ENCODE measurements around the gene ZSCAN22.

The ZSCAN22 gene

DNA sequence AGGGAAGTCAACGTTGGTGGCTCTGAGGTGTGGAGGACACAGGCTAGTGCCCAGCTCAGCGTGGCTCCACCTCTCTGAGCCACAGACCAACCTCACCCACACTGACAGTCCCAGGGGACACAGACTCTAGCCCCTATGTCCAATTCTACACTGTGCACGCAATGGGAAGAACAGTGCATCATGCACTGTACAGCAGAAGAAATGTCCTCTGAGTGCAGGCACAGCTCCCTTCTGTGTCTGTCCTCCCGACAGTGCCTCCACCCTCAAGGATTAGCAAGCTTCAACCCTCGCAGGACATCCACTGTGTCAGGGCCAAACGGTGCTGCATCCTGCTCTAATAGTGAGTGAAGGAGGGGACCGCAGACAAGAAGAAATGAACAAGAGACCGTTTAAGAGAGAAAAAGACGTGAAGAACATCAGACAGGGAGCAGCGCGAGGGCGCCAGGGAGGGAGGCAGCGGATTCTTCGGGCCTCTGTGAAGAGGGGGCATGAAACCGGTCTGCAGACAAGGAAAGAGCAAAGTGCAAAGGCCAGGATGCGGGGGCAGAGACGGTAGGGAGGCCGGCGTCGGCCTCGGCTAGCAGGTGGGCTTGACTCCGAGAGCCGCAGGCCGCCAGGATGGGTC, 53.4 kb downstream of the ZSCAN22 start:
- FAIRE-seq: no peak

DNA sequence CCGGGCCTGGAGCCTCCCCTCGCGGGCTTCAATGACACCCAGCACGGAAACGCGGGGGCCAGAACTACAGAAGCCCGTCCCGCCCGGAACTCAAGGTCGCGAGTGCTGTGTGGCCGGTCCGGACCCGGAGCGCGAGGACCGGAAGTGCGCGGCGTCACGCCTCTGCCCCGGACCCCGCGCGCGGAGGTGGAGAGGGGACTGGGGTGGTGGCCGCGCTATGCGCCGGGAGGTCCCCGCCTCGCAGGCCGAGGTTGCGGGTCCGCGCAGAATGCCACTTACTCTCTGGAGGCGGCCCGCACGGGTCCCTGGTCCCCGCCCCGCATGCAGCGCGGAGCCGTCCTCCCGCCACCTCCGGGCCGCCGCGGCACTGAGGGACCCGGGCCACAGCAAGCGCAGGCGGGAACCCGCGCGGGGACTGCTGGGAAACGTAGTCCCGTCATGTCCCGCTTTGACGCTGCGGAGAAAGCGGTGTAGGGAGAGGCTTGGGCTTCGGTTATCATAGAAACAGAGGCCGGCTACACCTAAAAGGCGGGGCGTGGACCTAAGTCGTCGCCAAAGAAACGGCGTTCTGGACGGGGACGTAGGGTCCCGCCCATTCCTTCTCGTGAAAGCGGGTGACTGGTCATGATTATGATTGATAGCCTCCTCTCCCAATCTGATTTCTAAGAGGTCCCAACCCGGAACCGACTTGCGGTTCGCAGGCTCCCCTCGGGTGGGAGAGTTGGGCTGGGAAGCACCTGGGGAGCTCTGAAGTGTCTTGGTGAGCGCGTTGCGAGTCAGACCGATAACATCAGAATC, 54.1 kb downstream of the ZSCAN22 start, which contains the start of gene ZNF837:
Gene ZNF837 (minus strand): TSS at position 369 of the 798 bp plus-strand sequence. CDS start 11,698 bp downstream, outside the sequence.
- peak; percentile 97 for FAIRE-seq

DNA sequence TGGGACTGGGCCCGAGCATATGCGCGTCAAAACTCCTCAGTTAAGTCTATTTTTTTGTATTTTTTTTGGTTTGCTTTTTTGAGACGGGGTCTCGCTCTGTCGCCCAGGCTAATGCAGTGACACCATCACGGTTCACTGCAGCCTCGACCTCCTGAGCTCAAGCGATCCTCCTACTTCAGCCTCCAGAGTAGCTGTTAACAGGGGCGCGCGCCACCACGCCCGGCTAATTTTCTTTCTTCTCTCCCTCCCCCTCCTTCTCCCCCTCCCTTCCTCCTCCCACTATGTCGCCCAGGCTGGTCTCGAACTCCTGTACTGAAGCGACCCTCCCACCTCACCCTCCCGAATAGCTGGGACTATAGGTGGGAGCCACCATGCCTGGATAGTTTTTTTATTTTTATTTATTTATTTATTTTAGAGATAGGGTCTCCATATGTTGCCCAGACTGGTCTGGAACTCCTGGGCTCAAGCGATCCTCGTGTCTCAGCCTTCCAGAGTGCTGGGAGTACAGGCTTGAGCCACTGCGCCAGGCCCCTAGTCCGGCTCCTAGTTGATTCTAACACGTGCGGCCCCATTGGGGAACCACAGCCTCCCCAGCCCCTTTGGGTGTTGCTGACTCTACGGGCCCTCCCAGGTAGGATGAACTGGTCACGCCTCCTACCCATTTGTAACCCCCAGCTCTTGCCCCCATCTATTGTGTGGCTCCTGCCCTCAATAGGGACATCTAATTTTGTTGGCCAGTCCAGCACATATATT, 54.8 kb downstream of the ZSCAN22 start:
- no peak for FAIRE-seq

DNA sequence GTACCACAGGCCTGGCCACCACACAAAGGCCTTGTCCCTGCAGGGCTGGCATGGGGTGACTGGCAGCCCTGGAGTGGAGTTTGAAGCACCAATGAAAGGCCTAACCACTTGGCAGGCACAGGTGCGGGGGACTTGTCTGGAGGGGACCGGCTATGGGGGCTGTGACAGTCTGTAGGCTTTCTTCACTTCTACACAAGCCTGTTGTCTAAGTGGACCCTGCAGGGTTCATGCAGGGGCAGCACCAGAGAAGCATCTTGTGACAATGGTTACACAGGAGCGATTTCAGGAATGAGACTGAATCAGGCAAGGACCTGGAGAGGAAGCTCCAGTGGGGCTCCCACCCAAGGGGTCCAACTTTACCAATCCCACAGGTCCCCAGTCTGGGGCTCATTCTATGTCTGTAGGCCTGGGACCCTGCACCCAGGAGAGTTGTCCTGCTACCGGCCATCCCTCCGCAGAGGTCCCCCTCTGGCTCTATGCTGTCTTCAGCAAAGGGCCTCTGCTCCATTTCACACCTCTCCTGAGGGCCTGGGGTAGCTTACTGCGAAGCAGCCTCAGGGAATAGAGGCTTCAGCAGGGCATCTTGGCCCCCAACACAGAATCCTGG, 56.3 kb downstream of the ZSCAN22 start:
- no peak for FAIRE-seq

DNA sequence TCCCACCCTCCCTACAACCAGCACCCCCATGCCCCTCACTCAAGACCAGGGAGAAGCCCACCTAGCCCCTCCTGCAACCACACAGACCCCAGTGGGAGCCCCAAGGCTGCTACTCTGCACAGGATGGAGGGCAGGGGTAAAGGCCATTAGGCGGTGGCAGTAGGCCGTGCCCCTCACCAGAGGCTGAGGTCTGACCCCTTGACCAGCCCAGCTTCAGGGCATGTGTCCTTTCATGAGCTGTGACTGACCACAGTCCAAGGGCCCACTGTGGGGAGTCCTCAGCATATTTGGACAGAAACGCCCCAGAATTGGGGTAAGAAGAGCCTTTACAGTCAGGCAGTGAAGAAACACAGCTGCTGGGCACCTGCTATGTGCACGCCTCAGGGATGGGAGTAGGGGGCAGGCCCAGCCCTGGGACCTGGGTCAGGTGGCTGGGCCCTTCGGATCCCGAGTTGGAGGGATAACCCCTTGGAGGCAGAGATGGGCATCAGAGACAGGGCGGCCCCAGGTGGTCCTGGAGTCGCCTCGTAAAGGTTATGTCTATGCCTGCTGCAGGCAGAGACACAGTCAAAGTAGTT, 58.6 kb downstream of the ZSCAN22 start:
- FAIRE-seq: no peak

DNA sequence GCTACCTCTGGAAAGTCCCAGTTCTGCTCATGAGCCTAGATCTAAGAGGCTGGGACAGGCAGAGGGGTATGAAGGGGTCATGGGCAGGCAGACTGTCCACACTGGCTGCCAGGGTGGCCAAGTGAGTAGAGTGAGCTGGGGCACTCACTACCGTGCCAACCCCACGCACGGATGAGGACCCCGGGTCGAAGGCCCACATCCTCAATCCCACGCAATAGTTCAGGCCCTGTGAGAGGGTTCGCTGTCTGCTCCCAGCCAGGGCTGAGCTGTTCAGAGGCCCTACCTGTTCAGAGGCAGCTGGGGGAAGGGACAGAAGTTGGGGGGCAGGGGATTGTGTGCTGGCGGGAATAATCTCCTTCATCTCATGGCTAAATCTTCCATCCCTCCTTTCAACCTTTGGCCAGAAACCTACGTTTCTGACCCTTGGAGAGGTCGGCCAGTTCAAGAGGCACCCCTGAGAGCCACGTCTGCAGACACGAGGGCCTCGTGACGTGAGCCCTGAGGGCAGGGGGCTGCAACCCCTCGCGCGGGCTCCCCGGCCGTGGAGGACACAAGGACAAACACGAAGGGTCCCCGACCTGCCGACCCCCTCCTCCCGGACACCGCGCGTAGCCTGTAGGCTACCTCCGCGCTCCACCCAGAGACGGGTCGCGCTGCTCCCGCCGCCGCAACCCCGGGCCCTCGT, 59.2 kb downstream of the ZSCAN22 start:
- no peak for FAIRE-seq

DNA sequence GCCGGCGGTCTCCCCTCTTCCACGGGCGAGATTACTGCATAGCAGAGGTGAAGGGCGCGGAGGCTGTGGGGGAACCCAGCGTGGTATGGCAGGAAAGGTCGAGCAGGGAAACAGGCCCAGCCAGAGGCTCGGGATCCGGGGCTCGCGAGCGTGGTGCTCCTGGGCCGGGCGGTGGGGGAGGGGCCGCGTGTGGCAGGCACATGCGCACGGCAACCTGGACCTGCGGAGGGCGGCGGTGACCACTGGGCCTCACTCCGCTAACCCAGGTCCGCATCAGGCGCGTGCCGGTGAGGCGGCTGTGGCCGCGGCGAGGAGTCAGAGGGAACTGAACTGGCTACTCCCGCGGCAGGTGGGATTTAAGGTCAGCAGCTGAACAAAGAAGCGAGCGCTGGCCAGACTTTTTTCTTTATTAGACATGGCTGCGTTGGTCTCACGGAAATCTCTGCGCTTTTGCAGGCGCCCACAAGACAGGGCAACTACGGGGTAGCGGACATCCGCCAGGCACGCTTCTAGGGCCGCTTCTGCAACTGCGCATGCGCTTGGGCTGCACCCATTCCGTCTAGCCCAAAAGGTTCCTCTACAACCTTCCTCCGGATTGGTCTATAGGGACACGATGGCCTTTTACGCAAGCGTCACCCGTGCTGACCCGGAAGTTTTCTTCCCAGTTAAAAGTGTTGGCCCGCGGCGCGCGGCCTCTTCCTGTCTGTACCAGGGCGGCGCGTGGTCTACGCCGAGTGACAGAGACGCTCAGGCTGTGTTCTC, 60.0 kb downstream of the ZSCAN22 start, which contains the start of gene RPS5:
Gene RPS5 (plus strand): TSS at position 694 of the 762 bp plus-strand sequence. CDS start 869 bp downstream, outside the sequence.
- FAIRE-seq: peak; percentile 58

DNA sequence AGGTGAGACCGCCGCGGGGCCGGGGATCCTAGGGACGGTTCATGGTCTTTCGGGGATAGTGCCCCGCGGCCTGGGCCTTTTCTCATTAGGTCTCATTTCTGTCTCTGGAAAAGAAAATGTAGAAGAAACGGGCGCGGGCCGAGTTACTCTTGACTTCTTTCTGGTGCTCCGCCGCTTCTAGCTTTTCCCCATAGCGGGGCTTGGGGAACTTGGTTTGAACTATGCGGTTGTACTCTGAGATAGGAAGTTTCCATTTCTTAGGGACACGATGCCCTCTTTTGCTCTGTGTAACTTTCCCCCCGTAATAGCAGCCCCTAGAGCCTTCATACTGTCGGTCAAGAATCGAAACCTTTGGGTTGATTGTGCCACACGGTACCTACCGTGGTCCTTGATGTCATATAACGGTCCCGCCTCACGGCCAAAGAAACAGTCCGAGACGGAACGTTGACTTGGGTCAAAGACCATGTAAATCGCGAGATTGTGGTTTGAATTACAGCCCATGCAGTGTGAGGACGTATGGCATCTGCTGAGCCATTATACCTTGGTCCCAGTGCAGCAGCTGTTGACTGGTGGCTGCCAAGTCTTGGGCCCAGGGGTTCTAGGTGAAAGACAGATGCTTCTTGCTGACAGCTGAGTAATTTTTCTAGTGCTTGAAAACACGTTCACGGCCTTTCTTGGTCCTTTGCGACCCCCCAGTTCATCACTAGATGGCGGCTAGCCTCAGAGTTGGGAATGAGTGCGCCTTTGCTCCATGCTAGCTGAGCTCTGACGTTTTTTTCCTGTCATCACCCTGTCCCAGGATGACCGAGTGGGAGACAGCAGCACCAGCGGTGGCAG, 60.8 kb downstream of the ZSCAN22 start:
- FAIRE-seq: no peak

DNA sequence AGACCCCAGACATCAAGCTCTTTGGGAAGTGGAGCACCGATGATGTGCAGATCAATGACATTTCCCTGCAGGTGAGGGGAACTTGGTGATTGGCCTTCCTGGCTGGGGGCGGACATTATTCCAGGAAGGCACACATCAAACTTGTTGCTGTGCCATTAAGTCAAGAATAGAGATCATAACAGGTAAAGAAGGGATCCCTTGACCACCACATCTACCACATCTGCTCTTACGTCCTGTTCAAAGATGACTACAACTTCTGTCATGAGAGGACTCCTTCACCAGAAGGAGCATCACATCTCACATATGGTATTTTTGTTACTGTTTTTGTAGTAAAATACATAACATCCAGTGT, 61.4 kb downstream of the ZSCAN22 start:
- FAIRE-seq: no peak

All from islet of Langerhans (tissue), 1 donor.